HG02571 (cell line): ENCODE measurements around the gene USO1.
"Not testable (repeated sequence)": the region's sequence is repeated elsewhere in the genome, so short reads cannot be mapped to it uniquely, and the experiment has no call there.

ENCODE experiments used
- ATAC-seq: cut with Tn5 transposase; IDR thresholded peaks from one replicate; pipeline ENCODE4 v1.9.1; 2021; ENCODE audit warnings: mild to moderate bottlenecking, moderate library complexity; ENCODE audit not compliant: unreplicated experiment

Gene USO1

DNA sequence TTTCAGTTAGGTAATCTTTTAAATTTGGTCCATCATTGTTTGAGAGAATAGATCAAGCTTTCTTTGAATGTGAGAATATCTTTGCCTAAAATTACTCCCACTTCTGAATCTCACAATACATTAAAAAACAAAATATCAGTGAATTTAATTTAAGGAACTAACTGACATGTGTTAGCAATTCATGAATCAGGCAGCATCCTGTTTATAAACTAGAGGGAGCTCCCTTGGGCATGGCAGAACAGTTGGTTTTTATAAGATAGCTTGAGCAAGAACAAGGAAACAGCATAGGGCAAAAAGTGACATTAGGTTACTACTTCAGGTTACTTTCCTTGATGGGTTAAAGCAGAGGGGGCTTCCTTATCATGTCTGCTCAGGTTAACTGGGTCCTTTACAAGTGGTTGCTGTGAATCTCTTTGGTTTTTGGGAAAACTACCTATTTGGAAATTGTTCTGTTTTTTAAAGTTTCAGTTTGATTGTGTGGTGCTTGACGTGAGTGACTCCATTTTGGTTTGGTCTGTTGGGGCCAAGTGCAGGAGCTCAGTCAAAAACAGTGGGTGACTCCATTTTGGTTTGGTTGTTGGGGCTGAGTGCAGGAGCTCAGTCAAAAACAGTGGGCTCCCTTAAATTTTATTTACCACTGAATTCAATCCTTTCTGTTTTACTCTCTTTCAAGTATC, 109.9 kb downstream of the USO1 start:
- no peak for ATAC-seq

DNA sequence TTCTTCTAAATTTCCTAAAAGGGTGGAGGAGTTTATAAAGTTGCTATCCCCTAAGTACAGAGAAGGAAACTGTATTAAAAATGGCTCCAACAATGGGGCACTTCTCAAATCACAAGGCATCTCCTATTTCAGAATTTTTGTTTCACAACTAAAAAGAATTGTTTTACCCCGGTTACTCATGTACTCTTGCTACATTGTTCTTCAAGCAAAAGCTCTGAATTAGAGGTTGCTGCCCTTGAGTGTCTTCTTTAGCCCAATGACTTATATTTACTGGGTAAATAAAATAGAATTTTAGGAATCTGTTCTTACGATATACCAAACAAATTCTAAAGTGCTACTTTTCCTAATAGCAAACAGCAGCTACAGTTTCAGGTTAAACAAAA, 110.4 kb downstream of the USO1 start:
- ATAC-seq: no peak

DNA sequence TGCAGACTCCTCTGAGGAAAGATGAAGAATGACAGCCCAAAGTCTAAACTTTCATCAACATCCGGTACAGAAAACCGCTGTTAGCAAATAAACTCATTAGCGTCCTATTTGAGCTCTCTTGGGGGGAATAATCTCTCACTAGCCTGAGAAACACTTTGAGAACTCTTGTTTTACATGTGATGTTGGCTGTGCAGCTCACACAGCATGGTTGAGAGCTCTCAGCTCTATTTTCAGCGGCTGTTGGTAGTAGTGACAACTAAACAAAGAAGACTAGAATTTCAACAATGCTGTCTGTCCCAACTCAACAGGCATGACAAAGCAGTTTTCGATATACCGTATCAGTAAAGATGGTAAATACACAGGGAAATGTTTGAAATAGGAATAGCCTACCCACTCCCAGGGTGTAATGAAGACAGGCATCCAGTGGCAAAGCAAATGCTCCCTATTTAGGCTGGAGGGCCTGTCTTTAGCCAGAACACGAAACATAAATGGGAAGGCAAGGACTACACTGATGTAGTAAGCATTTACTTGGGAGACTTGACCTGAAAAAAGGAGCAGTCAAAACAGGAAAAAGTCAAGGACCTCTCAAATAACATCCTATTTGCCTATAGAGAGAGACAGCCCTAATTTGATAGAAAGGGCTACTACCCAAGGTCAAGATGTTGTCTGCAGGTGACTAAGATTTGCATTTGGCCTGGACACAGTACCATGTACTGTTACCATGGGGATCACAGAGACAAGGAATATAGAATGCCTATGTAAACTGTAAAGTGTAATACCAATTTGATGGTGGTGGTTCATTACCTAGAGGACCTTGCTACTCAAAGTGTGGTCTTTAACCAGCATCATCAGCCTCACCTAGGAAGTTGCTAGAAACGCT, 117.5 kb downstream of the USO1 start:
- no peak for ATAC-seq

DNA sequence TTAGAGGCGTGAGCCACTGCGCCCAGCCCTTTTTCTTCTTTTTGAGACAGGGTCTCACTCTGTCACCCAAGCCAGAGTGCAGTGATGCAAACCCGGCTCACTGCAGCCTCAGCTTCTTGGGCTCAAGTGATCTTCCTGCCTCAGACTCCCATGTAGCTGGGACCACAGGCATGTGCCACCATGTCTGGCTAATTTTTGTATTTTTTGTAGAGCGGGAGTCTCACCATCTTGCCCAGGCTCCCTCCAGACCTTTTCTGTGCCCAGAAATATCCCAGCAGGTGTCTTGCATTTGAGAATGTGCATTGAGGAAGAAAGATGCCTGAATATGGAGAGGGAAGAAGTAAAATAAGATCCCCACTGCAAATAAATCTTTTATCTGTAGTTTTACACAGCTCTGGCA, 119.2 kb downstream of the USO1 start:
- no peak for ATAC-seq

DNA sequence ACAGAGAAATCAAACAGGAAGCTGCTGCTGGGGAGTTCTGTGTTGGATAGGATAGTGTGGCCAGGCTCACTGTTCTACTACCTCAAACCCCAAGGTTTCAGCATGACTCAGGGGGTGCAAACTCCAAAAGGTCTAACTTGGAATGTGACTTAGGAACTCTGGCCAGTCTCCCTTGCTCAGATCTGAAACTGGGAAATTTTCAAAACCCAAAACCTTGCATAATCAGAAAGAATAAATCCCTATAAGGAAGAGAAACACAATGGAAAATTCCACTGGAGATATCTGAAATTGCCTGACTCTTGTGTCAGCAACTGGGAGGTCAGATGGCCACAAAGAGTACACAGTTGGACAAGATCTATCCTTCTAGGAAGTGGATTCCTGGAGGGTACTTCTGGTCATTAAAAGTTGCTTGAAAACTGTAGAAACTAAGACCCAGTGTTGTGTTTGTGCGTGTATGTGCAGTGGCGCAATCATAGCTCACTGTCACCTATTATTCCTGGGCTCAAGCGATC, 119.8 kb downstream of the USO1 start:
- ATAC-seq: no peak

DNA sequence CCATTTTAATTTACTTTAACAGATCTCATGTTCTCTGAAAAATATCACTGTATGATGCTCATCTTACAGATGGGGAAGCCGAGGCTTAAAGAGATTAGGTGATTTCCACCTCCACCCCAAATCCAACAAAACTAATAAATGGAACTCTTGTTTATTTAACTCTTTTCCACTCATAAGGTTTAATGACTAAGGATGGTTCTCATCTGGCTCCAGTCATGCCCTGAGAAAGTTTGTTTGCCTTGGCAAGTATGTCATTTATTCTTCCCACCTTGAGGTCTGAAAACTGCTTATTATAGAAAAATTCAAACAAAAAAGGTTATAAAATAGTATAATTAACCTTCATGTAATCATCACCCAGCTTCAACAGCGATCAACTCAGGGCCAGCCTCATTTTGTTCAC, 121.6 kb downstream of the USO1 start:
- no peak for ATAC-seq

DNA sequence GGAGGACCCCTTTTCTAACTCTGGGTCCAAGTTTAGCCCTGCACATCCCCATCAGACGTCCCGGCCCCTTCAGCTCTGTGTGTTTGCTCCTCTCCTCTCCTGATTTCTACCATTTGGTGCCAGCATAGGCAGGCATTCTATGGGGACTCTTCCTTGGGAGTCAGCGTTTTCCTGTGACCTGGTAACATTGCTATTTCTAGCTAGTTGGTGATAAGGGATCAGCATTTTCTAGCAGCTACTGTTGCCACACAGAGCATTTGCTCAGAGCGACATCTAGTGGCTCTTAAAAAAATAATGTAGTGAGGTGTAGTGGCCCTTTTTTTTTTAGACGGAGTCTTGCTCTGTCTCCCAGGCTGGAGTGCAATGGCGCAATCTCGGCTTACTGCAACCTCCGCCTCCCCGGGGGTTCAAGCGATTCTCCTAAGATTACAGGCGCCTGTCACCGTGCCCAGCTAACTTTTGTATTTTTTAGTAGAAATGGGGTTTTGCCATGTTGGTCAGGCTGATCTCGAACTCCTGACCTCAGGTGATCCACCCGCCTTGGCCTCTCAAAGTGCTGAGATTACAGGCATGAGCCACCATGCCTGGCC, 123.9 kb downstream of the USO1 start:
- not testable (repeated sequence) for ATAC-seq

DNA sequence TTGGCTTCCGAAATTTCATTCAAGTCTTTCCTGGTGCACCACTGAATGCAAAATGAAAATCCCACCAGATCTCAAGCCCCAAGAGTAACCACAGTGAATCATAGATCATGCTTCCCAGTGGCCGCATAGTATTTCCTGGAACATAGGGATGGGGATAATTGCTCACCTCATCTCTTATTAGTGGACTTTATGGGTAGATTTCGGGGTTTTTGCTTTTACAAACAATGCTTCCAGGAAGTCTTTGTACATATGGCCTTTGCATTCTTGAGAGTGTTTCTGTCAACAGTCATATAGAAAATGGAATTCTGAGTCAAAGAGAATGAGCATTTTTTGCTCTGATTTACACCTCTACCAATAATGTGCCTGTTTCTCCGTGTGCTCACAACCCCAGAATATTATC, 124.5 kb downstream of the USO1 start:
- ATAC-seq: no peak

DNA sequence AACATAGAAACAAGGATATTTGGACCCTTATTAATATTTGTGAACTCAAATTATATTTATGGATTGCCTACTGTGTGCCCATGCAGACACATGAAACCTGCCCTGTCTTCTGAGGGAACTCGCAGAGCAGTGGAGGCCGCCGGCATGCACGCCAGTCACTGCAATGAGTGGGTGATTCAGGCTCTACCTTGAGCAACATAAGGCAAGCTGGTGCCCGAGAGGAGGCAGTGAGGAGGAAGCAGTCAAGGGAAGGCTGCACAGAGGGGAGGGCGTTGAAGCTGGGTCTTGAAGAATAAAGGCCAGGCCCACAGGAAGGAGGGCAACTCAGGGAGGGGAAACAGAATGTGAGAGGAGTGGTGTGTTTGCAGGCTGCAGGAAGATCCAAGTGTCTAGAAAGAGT, 125.1 kb downstream of the USO1 start:
- no peak for ATAC-seq

DNA sequence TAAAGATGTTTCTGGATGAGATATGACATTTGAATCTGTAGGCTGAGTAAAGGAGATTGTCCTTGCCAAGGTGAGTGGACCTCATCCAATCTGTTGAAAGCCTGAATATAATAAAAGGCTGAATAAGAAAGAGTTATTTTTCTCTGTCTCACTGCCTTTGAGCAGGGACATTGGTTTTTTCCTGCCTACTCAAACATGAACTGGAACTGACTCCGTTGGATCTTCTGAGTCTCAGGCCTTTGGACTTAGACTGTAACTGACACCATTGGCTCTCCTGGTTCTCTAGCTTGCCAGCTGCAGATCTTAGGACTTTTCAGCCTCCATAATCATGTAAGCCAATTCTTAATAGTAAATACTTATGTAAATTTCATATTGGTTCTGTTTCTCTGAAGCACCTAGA, 134.3 kb downstream of the USO1 start:
- no peak for ATAC-seq

DNA sequence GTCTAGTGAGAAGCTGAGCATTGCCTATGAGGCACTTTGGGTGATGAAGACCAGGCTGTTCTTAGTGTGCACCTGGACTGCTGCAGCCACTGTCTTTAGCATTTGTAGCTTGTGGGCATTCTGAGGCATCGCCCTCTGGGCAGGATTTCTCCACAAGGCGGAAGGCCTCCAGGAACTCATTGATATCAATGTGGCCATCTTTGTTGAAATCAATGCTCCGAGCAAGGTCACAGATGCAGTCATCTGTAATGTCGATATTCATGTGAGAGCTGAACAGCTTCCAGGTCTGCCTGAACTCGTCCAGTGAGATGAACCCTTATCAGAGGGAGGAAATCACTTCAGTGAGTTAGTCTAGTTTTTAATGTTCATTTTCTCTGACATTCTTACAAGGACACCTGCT, 136.2 kb downstream of the USO1 start:
- no peak for ATAC-seq
